T-helper 2 cell (primary cell): ENCODE data around the gene GPATCH1.
"Not testable (repeated sequence)": the region's sequence is repeated elsewhere in the genome, so short reads cannot be mapped to it uniquely, and the experiment has no call there.

Source experiments
- DNase-seq, 5 experiments: peaks; one replicate each; pipeline versions ENCODE4 v3.0.0 to v3.0.0-alpha.2; 2012 to 2022

Gene GPATCH1

GRCh38 chr19:33124207-33125098 lies 43.5 kb downstream of the GPATCH1 start:
- DNase-seq = peak in 1 of 5 experiments; percentile 58

GRCh38 chr19:33125929-33126388 lies 45.0 kb downstream of the GPATCH1 start:
- DNase-seq = peak in 3 of 5 experiments; percentile 25 to 75 (median 31)

DNA sequence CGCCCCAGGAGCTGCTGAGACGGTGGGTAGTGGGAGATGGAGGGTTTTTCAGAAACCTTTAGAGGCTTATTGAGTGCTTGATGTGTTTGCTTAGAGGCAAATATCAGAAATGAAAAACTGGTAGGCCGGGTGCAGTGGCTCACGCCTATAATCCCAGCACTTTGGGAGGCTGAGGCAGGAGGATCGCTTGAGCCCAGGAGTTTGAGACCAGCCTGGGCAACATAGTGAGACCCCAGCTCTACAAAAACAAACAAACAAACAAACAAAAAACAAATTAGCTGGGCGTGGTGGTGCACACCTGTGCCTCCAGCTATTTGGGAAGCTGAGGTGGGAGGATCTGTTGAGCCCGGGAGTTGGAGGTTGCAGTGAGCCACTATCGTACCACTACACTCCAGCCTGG lies 45.7 kb downstream of the GPATCH1 start:
- DNase-seq = not testable (repeated sequence)

DNA sequence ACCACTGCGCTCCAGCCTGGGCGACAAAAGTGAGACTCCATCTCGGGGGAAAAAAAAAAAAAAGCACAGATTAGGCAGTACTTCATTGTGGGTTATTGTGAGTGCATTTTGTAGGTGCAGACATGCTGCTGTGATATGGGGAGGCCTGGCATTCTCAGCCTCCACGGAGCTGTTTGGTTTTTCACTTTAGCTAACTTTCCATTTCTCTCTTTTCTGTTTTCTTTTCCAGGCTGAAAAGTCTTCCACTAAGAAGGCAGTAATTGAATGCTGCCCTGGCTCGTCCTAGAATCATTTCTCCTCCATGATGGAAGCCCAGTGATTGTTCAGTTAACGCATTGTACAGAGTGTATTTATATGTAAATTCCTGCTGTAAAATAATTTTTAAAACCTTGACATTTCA lies 48.9 kb downstream of the GPATCH1 start:
- DNase-seq = no peak

DNA sequence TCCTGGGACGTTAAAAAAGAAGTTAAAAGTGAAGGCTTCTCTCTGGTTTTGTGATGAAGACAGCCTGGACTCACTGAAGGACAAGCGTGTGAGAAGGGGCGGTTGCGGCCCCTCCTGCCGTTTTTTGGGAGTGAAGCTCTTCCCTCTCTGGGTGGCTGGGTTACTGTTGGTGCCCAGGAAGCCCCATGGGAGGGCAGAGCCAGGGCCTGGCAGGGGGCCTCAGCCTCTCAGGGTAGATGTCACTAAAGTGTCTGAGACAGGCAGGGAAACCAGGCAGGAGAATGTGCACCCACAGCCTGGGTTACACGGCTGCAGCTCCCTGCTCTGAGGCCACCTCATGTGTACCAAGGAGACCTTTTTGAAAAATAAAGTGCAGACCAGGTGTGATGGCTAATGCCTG lies 49.5 kb downstream of the GPATCH1 start:
- no peak for DNase-seq

DNA sequence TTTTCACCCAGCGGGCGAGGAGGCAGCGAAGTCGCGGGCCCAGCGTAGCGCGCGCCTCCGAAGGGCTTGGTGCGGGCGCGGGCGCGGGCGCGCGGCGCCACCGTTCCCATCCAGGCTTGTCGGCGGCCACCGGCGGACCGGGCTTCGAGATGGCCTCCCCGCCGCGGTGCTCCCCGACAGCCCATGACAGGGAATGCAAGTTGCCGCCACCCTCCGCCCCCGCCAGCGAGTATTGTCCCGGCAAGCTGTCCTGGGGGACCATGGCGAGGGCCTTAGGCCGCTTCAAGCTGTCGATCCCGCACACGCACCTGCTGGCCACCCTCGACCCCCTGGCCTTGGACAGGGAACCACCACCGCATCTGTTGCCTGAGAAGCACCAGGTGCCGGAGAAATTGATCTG lies 51.0 kb downstream of the GPATCH1 start, which contains the start of gene WDR88:
Gene WDR88 (plus strand): TSS at position 94 of the 400 bp plus-strand sequence. CDS start 56 bp downstream, at position 150.
- no peak for DNase-seq

DNA sequence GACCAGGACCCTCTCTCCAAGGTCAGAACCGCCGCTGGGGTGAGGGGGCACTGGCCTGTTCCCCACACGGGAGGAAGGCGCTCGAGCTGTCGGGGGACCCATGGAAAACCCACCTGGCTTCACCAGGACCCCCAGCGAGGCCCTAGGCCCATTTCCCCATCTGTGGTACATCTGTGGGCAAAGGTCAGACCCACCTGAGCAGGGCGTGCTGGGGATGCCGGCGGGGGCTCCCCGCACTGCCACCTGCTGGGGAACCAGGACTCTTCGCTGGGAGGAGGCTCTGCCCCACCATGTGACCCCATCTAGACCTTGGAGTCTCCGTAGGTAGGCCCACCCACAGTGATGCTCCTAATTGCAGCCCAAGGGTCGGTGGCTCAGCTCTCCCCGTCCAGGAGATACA lies 51.4 kb downstream of the GPATCH1 start:
- DNase-seq = no peak

DNA sequence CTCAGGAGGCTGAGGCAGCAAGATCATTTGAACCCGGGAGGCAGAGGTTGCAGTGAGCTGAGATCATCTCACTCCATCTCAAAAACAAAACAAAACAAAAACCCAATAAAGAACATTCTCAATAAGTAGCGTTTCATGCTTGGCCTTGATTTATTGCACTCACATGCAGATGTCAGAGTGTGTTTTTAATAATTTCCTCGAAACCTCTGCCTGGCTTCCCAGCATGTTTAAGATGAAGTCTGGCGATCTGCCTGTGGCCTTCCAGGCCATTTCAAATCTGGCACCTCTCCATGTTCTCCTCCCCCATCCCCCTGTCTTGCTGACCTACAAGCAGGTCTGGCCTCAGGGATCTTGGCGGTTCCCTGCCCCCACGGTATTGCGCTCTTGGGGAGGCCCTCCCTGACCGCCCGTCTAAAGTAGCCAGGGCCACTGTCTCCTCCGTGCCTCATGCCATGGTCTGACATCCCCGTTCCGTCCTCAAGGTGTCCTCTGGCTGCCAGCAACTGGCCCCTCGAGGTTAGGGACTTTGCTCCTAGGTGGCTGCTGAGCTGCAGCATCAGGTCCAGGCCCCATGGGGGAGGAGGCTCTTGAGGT lies 52.6 kb downstream of the GPATCH1 start:
- no peak for DNase-seq

DNA sequence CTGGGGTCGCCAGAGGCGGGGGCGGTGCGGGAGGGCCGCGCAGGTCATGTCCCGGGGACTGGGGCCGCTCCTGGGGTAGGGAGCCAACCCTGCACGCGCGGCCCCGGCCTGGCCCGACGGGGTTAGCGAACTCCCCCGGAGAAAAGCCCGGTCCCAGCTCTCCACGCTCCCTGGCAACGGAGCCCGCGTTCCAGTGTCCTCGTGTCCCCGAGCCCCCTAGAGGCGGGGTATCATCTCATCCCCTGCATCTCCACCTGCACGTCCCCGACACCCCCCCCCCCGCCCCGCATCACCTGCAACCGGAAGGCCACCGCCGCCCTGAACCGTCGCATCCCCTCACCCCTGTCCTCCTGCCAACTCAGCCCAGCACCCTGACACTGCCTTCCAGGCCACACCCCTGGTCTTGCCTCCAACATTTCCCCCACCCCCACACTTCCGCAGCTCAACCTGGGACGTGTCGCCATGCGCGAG lies 53.6 kb downstream of the GPATCH1 start:
- DNase-seq = peak in 2 of 5 experiments; percentile 27 to 71

- DNase-seq = no peak
Measured at GRCh38 chr19:33139165-33139564, 58.2 kb downstream of the GPATCH1 start.

DNA sequence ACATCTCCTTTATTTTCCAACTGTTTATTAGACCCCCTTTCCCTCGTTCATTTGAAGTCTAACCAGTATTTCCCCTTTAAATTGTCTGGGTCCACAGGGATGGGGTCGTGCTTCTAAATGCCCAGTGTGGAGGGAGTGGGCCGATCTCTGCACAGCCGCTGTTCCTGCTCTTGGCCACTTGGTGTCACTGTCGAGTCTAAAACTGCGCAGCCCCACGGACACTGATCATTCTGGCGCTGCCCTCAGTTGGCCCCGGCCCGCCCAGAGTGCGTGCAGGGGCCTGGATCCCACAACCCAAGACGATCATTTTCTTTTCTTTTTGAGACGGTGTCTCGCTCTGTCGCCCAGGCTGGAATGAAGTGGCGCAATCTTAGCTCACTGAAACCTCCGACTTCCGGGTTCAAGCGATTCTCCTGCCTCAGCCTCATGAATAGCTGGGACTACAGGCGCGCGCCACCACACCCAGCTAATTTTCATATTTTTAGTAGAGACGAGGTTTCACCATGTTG lies 63.0 kb downstream of the GPATCH1 start:
- DNase-seq = peak; percentile 25 to 61 (median 38)

GRCh38 chr19:33146209-33146608 lies 65.2 kb downstream of the GPATCH1 start:
- no peak for DNase-seq

DNA sequence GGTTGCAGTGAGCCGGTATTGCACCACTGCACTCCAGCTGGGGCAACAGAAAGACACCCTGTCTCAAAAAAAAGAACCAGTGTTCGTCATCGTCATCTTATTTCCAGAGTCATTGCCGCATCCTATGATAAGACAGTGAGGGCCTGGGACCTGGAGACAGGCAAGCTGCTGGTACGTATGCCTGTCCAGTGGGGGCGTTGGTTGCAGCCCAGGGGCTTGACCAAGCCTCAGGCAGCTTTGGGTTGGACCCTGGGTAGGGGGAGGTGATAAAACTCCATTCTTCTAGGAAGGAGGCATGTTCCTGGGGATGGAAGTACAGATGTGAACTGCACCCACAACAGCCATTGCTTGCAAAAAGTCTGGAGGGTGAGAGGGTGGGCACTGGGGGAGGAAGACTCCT lies 66.6 kb downstream of the GPATCH1 start:
- DNase-seq = no peak

DNA sequence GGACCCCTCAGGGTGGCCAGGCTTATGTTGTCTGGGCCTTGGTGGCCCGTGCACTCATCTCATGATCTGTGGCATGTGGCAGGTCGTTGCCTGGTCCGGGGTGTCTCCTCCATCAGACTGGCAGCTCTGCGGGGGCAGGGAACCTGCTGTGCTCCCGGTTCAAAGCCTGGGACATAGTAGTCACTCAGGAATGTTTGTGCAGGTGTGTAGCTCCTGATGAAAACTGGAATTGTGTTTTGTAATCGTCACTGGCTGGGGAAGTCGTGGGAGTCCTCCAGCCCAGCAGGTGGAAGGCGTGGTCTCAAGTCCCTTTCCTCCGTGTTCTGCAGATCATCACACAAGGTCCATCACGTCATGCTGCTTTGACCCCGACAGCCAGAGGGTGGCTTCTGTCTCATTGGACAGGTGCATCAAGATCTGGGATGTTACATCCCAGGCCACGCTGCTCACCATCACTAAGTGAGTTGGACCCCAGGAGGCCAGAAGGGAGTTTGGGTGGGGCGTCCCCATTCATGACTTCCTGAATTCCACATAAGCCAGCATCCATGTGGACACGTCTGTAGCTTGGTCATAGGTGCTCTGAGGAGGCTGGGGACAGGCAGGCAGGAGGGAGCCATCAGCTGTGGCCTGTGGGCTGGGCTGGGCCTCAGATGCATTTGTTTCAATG lies 70.0 kb downstream of the GPATCH1 start:
- DNase-seq = no peak

- DNase-seq = no peak
Measured at GRCh38 chr19:33152176-33152575, 71.2 kb downstream of the GPATCH1 start.

- not testable (repeated sequence) for DNase-seq
Measured at GRCh38 chr19:33152625-33153024, 71.6 kb downstream of the GPATCH1 start.

- not testable (repeated sequence) for DNase-seq
Measured at GRCh38 chr19:33154313-33154712, 73.3 kb downstream of the GPATCH1 start.

DNA sequence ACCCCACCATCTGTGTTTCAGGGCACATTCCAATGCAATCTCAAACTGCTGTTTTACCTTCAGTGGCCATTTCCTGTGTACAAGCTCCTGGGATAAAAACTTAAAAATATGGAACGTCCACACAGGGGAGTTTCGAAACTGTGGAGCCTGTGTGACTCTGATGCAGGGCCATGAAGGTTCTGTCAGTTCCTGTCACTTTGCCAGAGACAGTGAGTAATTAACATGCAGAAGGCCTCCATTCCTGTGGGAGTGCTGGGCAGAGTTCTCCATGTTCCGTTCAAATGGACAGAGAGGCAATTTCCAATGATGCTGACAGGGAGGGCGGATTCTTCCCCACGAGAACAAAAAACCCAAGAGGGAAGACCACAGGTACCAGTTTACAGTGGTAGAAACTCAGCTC lies 75.4 kb downstream of the GPATCH1 start:
- DNase-seq = no peak

GRCh38 chr19:33157906-33158305 lies 76.9 kb downstream of the GPATCH1 start:
- DNase-seq = no peak

- no peak for DNase-seq
Measured at GRCh38 chr19:33158365-33158764, 77.4 kb downstream of the GPATCH1 start.

- DNase-seq = no peak
Measured at GRCh38 chr19:33159149-33159548, 78.2 kb downstream of the GPATCH1 start.

GRCh38 chr19:33159893-33160292 lies 78.9 kb downstream of the GPATCH1 start:
- no peak for DNase-seq

DNA sequence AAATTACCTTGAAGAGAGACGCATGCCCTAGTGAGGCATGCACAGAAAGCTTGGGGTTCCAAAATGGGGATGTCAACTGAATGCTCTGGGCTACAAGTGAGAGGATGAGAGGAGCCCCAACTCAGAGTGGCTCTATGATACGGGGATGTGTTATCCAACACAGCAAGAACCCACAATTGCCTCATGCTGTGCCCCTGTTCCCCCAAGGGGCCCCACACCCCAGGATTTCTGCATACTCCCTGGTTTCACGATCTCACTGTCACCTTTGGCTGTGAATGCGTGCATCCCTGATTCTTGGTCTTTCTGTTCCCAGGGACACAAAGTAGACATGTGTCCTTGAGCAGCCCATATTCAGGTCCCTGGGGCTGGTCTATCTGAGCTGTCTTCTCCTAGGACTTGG lies 80.2 kb downstream of the GPATCH1 start:
- no peak for DNase-seq
